CD4-positive, alpha-beta T cell (primary cell): ENCODE data around the gene BDH1. TPM values are rescaled to one million over a fixed set of nuclear protein-coding genes. Genes with fewer than 3 reads are reported as not detected.

Experiments
- ATAC-seq: fragments of 200-7000 bp; cut with Tn5 transposase; one replicate; pipeline ENCODE4 v1.10.0; 2022; ENCODE audit warnings: mild to moderate bottlenecking; ENCODE audit not compliant: poor library complexity
- CTCF ChIA-PET: fragments of 350-600 bp; sonication (Branson Sonifier 250); formaldehyde crosslinking; loops from one replicate; lab custom pipeline; 2021; ENCODE audit warnings: antibody characterized with exemption, inconsistent platforms; lab: Charles Lee
- POLR2A ChIA-PET: fragments of 350-600 bp; sonication (Branson Sonifier 250); formaldehyde crosslinking; loops from one replicate; lab custom pipeline; 2021; ENCODE audit warnings: antibody characterized with exemption, inconsistent platforms; lab: Charles Lee
- DNase-seq, 14 experiments: peaks; one replicate each; pipeline ENCODE4 v3.0.0-alpha.2; 2013 to 2020; ENCODE audit warnings: mixed read lengths in 2 of 14
- H3K27ac ChIP-seq, 2 donors: one replicate each; pipeline versions ENCODE4 v1.5.1 to v1.7.0; 2013; ENCODE audit warnings: low read length in 2 of 2, low read depth in 1 of 2, mild to moderate bottlenecking in 1 of 2
- H3K27me3 ChIP-seq, 2 experiments: 1 replicate in 1 of 2; 2 replicates in 1 of 2; pipeline versions ENCODE4 v1.6.1 to v1.7.0; 2013; ENCODE audit warnings: low read length in 2 of 2, control low read depth in 1 of 2, mild to moderate bottlenecking in 1 of 2, moderate library complexity in 1 of 2; ENCODE audit not compliant: insufficient read depth in 2 of 2, control insufficient read depth in 1 of 2
- H3K36me3 ChIP-seq: one replicate; pipeline ENCODE4 v1.6.1; 2013; ENCODE audit warnings: low read length, control low read depth; ENCODE audit not compliant: insufficient read depth
- H3K4me1 ChIP-seq: one replicate; pipeline ENCODE4 v1.6.1; 2013; ENCODE audit warnings: low read length, control low read depth; ENCODE audit not compliant: insufficient read depth
- H3K4me3 ChIP-seq: one replicate; pipeline ENCODE4 v1.5.1; 2013; ENCODE audit warnings: mild to moderate bottlenecking, low read length, moderate library complexity
- H3K9me3 ChIP-seq, 2 experiments: 1 replicate in 1 of 2; 2 replicates in 1 of 2; pipeline versions ENCODE4 v1.6.1 to v1.7.0; 2013; ENCODE audit warnings: low read length in 2 of 2, mild to moderate bottlenecking in 2 of 2, control low read depth in 1 of 2, moderate library complexity in 1 of 2; ENCODE audit not compliant: control insufficient read depth in 1 of 2, insufficient read depth in 1 of 2
- H3K27ac Mint-ChIP-seq: one replicate; pipeline ENCODE4 v1.8.0; 2020; ENCODE audit warnings: mixed read lengths
- H3K27me3 Mint-ChIP-seq: one replicate; pipeline ENCODE4 v1.8.0; 2021; ENCODE audit warnings: mixed read lengths
- H3K36me3 Mint-ChIP-seq: one replicate; pipeline ENCODE4 v1.8.0; 2021; ENCODE audit warnings: low read depth, mixed read lengths
- H3K4me1 Mint-ChIP-seq: one replicate; pipeline ENCODE4 v1.8.0; 2021; ENCODE audit warnings: low read depth, mixed read lengths
- H3K4me3 Mint-ChIP-seq: one replicate; pipeline ENCODE4 v1.8.0; 2020; ENCODE audit warnings: mild to moderate bottlenecking, mixed read lengths
- H3K9me3 Mint-ChIP-seq: one replicate; pipeline ENCODE4 v1.8.0; 2020; ENCODE audit warnings: mixed read lengths
- CTCF ChIP-seq: fragments of 200-600 bp; IDR thresholded peaks from one replicate; pipeline ENCODE4 v1.8.0; 2022; ENCODE audit warnings: antibody characterized with exemption, mild to moderate bottlenecking
- intact Hi-C, 2 experiments: fragments of 100-400 bp; cut with DNase I in 1 of 2; cut with micrococcal nuclease in 1 of 2; formaldehyde crosslinking; loops; one replicate each; pipeline versions ENCODE4 v1.15.1 to v1.9.0; 2023 to 2025; cut with DNase I, micrococcal nuclease
- total RNA-seq, 174 experiments: library from RNA in 2 of 174; stranded (reverse) in 2 of 174; gene quantifications; one replicate each; pipeline ENCODE4 v1.2.3 and lab custom pipeline; 2021 to 2026

Gene BDH1
- total RNA-seq, 2 experiments from 2014 or later, result 17.7 to 22.2 TPM

- Histone ChIP-seq H3K4me3 (no peak overlapping the region), H3K4me1 (no peaks in the 10 kb centered on the region), H3K9me3 (no peaks in the 10 kb centered on the region), H3K27ac (no peak overlapping the region), H3K27me3 (no peaks in the 10 kb centered on the region), H3K36me3 (no peaks in the 10 kb centered on the region)
- intact Hi-C loops, result no loop called here
- no peaks in the 10 kb centered on the region for H3K9me3 Mint-ChIP-seq
- H3K36me3 Mint-ChIP-seq, result no peaks in the 10 kb centered on the region
- ATAC-seq (no peak), DNase-seq (no peak)
- ChIA-PET CTCF (no interaction called here), POLR2A (no interaction called here)
- no peaks in the 10 kb centered on the region for H3K4me1 Mint-ChIP-seq
- no peak overlapping the region for H3K27ac Mint-ChIP-seq
- no peaks in the 10 kb centered on the region for H3K27me3 Mint-ChIP-seq
- TF ChIP-seq CTCF, result no peak
- no peak overlapping the region for H3K4me3 Mint-ChIP-seq
These were observed 62.7 kb downstream of the BDH1 start for GRCh38 chr3:197493049-197493448.

GRCh38 chr3:197491923-197492664, 63.7 kb downstream of the BDH1 start:
- H3K4me1 ChIP-seq, result no peaks in the 10 kb centered on the region
- H3K9me3 Mint-ChIP-seq, result no peaks in the 10 kb centered on the region
- no peaks in the 10 kb centered on the region for H3K27me3 Mint-ChIP-seq
- H3K36me3 Mint-ChIP-seq, result no peaks in the 10 kb centered on the region
- DNase-seq (no peak), ATAC-seq (no peak)
- POLR2A ChIA-PET, result no interaction called here
- no peaks in the 10 kb centered on the region for H3K4me1 Mint-ChIP-seq
- no peak overlapping the region for H3K4me3 Mint-ChIP-seq
- no peak for TF ChIP-seq CTCF
- H3K27me3 ChIP-seq, result no peaks in the 10 kb centered on the region
- no peak overlapping the region for H3K4me3 ChIP-seq
- no peaks in the 10 kb centered on the region for H3K36me3 ChIP-seq
- H3K27ac Mint-ChIP-seq, result no peak overlapping the region
- H3K27ac ChIP-seq, result no peak overlapping the region
- CTCF ChIA-PET, result no interaction called here
- H3K9me3 ChIP-seq, result no peaks in the 10 kb centered on the region
- intact Hi-C loops, result no loop called here

- no peaks in the 10 kb centered on the region for H3K36me3 Mint-ChIP-seq
- H3K4me3 Mint-ChIP-seq, result no peak overlapping the region
- Histone ChIP-seq H3K4me1 (no peaks in the 10 kb centered on the region), H3K27ac (no peak overlapping the region), H3K36me3 (no peaks in the 10 kb centered on the region), H3K27me3 (no peaks in the 10 kb centered on the region), H3K4me3 (no peak overlapping the region), H3K9me3 (no peaks in the 10 kb centered on the region)
- intact Hi-C loops, result no loop called here
- H3K27me3 Mint-ChIP-seq, result no peaks in the 10 kb centered on the region
- H3K27ac Mint-ChIP-seq, result no peak overlapping the region
- no peaks in the 10 kb centered on the region for H3K9me3 Mint-ChIP-seq
- ChIA-PET CTCF (no interaction called here), POLR2A (no interaction called here)
- DNase-seq (no peak), ATAC-seq (no peak)
- no peaks in the 10 kb centered on the region for H3K4me1 Mint-ChIP-seq
- TF ChIP-seq CTCF, result no peak
These were observed 64.3 kb downstream of the BDH1 start for GRCh38 chr3:197491478-197491877.
